PC-9 (cell line): ENCODE data around the gene DDX49. TPM values are rescaled to one million over a fixed set of nuclear protein-coding genes. Genes with fewer than 3 reads are reported as not detected.

Experiments used
- BruUV-seq: library from RNA; stranded (reverse); fragments of 400-500 nt; replicated peaks from 2 replicates; lab custom pipeline; 2021; lab: Mats Ljungman, UMichigan
- CTCF ChIA-PET: fragments of 300-600 bp; sonication (Branson Sonifier 250); formaldehyde crosslinking; loops from one replicate; lab custom pipeline; 2022; ENCODE audit warnings: antibody characterized with exemption; lab: Charles Lee
- POLR2A ChIA-PET: fragments of 300-600 bp; sonication (Branson Sonifier 250); formaldehyde crosslinking; loops from one replicate; lab custom pipeline; 2022; ENCODE audit warnings: antibody characterized with exemption; ENCODE audit not compliant: unreplicated experiment; lab: Charles Lee
- DNase-seq, 2 experiments: peaks; one replicate each; pipeline versions ENCODE4 v3.0.0 to v3.0.0-alpha.2; 2015 to 2022; ENCODE audit warnings: mixed read lengths in 1 of 2
- H2AFZ ChIP-seq: fragments of 200-600 bp; sonication (generic); 2 replicates; pipeline ENCODE4 v1.8.1; 2017; ENCODE audit warnings: antibody characterized with exemption
- H3F3A ChIP-seq: fragments of 200-600 bp; sonication (generic); 2 replicates; pipeline ENCODE4 v1.8.1; 2017; ENCODE audit warnings: antibody characterized with exemption, mild to moderate bottlenecking, low read depth; ENCODE audit not compliant: insufficient read depth
- H3K27ac ChIP-seq: fragments of 200-600 bp; sonication (generic); 2 replicates; pipeline ENCODE4 v1.6.1; 2016; ENCODE audit warnings: mixed run types
- H3K27me3 ChIP-seq: fragments of 200-600 bp; sonication (generic); 2 replicates; pipeline ENCODE4 v1.6.1; 2016; ENCODE audit warnings: low read depth, mixed run types; ENCODE audit not compliant: insufficient read depth
- H3K36me3 ChIP-seq: fragments of 200-600 bp; sonication (generic); 2 replicates; pipeline ENCODE4 v1.6.1; 2016; ENCODE audit warnings: low read depth, mixed run types
- H3K4me1 ChIP-seq: fragments of 200-600 bp; sonication (generic); replicated peaks from 2 replicates; pipeline ENCODE4 v1.6.1; 2016; ENCODE audit warnings: mixed run types; ENCODE audit not compliant: insufficient read depth
- H3K4me2 ChIP-seq: fragments of 200-600 bp; sonication (generic); 2 replicates; pipeline ENCODE4 v1.6.1; 2017; ENCODE audit warnings: mixed run types
- H3K4me3 ChIP-seq: fragments of 200-600 bp; sonication (generic); 2 replicates; pipeline ENCODE4 v1.6.1; 2016; ENCODE audit warnings: mixed run types
- H3K79me2 ChIP-seq: fragments of 200-600 bp; sonication (generic); 2 replicates; pipeline ENCODE4 v1.6.1; 2017; ENCODE audit warnings: low read depth, mixed run types
- H3K9me2 ChIP-seq: fragments of 200-600 bp; sonication (generic); 2 replicates; pipeline ENCODE4 v1.8.1; 2017; ENCODE audit warnings: mild to moderate bottlenecking; ENCODE audit not compliant: insufficient read depth
- H3K9me3 ChIP-seq: fragments of 200-600 bp; sonication (generic); 2 replicates; pipeline ENCODE4 v1.8.1; 2016; ENCODE audit warnings: low read depth; ENCODE audit not compliant: insufficient read depth
- H4K20me1 ChIP-seq: fragments of 200-600 bp; sonication (generic); 2 replicates; pipeline ENCODE4 v1.8.1; 2017; ENCODE audit not compliant: insufficient read depth
- CTCF ChIP-seq: fragments of 200-600 bp; sonication (generic); conservative IDR thresholded peaks from 2 replicates; pipeline ENCODE4 v1.6.1; 2017; ENCODE audit warnings: mixed run types, antibody characterized with exemption, mild to moderate bottlenecking, moderate library complexity
- EZH2 ChIP-seq: fragments of 200-600 bp; sonication (generic); IDR thresholded peaks from 2 replicates; pipeline ENCODE4 v1.8.0; 2017; ENCODE audit warnings: antibody characterized with exemption, low read depth
- intact Hi-C: fragments of 100-400 bp; cut with micrococcal nuclease; formaldehyde crosslinking; loops from one replicate; pipeline ENCODE4 v1.10.0; 2022; ENCODE audit not compliant: unreplicated experiment
- total RNA-seq: library from RNA; stranded (reverse); gene quantifications from 2 replicates; pipeline ENCODE4 v1.2.3, GENCODE V29; 2021

Gene DDX49
- total RNA-seq, 1 experiment from 2014 or later, result 41.2 TPM

DNA sequence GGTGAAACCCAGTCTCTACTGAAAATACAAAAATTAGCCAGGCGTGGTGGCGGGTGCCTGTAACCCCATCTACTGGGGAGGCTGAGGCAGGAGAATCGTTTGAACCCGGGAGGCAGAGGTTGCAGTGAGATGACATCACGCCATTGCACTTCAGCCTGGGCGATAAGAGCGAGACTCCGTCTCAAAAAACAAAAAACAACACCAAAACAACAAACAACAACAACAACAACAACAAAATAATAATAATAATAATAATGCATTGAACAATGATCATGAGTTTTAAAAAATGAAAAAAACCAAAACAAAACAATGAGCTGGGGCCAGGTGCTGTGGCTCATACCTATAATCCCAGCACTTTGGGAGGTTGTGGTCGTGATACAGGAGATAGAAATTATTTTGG is 44.6 kb downstream of the DDX49 start:
- Histone ChIP-seq H3K27ac (no peak overlapping the region), H3K4me2 (no peak overlapping the region), H3F3A (peaks cover 27% of the 10 kb centered on the region), H3K27me3 (no peaks in the 10 kb centered on the region), H3K79me2 (no peaks in the 10 kb centered on the region), H3K4me3 (no peak overlapping the region), H4K20me1 (no peaks in the 10 kb centered on the region), H3K9me3 (no peaks in the 10 kb centered on the region), H3K9me2 (no peaks in the 10 kb centered on the region), H3K4me1 (peaks cover 17% of the 10 kb centered on the region), H3K36me3 (no peaks in the 10 kb centered on the region), H2AFZ (no peak overlapping the region)
- intact Hi-C loops, result no loop called here
- TF ChIP-seq EZH2, result no peak
- CTCF ChIA-PET, result no interaction called here
- no TSS peak for BruUV-seq
- POLR2A ChIA-PET, result no interaction called here
- no peak for DNase-seq

- POLR2A ChIA-PET, result no interaction called here
These were observed 46.8 kb downstream of the DDX49 start for GRCh38 chr19:18966307-18966706.

GRCh38 chr19:18967358-18968146 is 48.0 kb downstream of the DDX49 start:
- no TSS peak for BruUV-seq
- H3K79me2 ChIP-seq, result no peaks in the 10 kb centered on the region
- H3K27ac ChIP-seq, result peak overlapping the region; percentile 42; the same call in 1 of the 2 replicates
- peaks cover 52% of the 10 kb centered on the region for H3F3A ChIP-seq
- TF ChIP-seq CTCF (no peak), EZH2 (no peak)
- H3K4me1 ChIP-seq, result peaks cover 44% of the 10 kb centered on the region
- H3K9me3 ChIP-seq, result no peaks in the 10 kb centered on the region
- POLR2A ChIA-PET, result no interaction called here
- DNase-seq, result peak in 1 of 2 experiments; percentile 46
- 0 out of 2 replicates have a peak overlapping the region, but pooled peaks have one; percentile 19 for H3K4me2 ChIP-seq
- no peak overlapping the region; the same call in 1 of the 2 replicates for H2AFZ ChIP-seq
- H3K36me3 ChIP-seq, result no peaks in the 10 kb centered on the region
- no peaks in the 10 kb centered on the region for H4K20me1 ChIP-seq
- no peaks in the 10 kb centered on the region for H3K9me2 ChIP-seq
- intact Hi-C loops, result no loop called here
- CTCF ChIA-PET, result no interaction called here
- H3K27me3 ChIP-seq, result no peaks in the 10 kb centered on the region
- H3K4me3 ChIP-seq, result no peak overlapping the region

More at GRCh38 chr19:18966307-18966706, 46.8 kb downstream of the DDX49 start:
- intact Hi-C loops, result no loop called here
- CTCF ChIA-PET, result interaction anchor here (0.6 kb wide), 1 partner anchor 10 kb away, joined by 3 read pairs; no protein-coding TSS in a partner anchor
- H3K79me2 ChIP-seq, result no peaks in the 10 kb centered on the region
- no peak for DNase-seq
- no peaks in the 10 kb centered on the region for H3K36me3 ChIP-seq
- H3K27me3 ChIP-seq, result no peaks in the 10 kb centered on the region
- no peak overlapping the region for H3K4me3 ChIP-seq
- H2AFZ ChIP-seq, result no peak overlapping the region
- no peak overlapping the region for H3K27ac ChIP-seq
- no TSS peak for BruUV-seq
- no peaks in the 10 kb centered on the region for H3K9me3 ChIP-seq
- H3F3A ChIP-seq, result peaks cover 46% of the 10 kb centered on the region
- no peaks in the 10 kb centered on the region for H3K9me2 ChIP-seq
- H3K4me2 ChIP-seq, result no peak overlapping the region
- H4K20me1 ChIP-seq, result no peaks in the 10 kb centered on the region
- H3K4me1 ChIP-seq, result peaks cover 37% of the 10 kb centered on the region
- TF ChIP-seq EZH2, result no peak
- TF ChIP-seq CTCF, result no peak
